SK-N-SH (cell line): Measurements from ENCODE around the gene ASB9.

Experiments
- ELF1 ChIP-seq: IDR thresholded peaks from 2 replicates; pipeline ENCODE4 v1.4.0; 2012
- EP300 ChIP-seq, 2 experiments: IDR thresholded peaks; 2 replicates each; pipeline versions ENCODE4 v1.4.0 to v1.6.1; 2012; ENCODE audit warnings: borderline replicate concordance in 1 of 2, low read depth in 1 of 2, low read length in 1 of 2
- FOXM1 ChIP-seq: IDR thresholded peaks from 2 replicates; pipeline ENCODE4 v1.4.0; 2012; ENCODE audit warnings: low read depth, mild to moderate bottlenecking
- MXI1 ChIP-seq: IDR thresholded peaks from 2 replicates; pipeline ENCODE4 v1.6.1; 2012; ENCODE audit warnings: mild to moderate bottlenecking, low read depth, low read length, improper control_type of control experiment
- RAD21 ChIP-seq: IDR thresholded peaks from 2 replicates; pipeline ENCODE4 v1.6.1; 2012; ENCODE audit warnings: mild to moderate bottlenecking, low read length
- RFX5 ChIP-seq: IDR thresholded peaks from 2 replicates; pipeline ENCODE4 v1.6.1; 2012; ENCODE audit warnings: mild to moderate bottlenecking, improper control_type of control experiment, low read length
- YY1 ChIP-seq: IDR thresholded peaks from 2 replicates; pipeline ENCODE4 v1.4.0; 2012; ENCODE audit warnings: low read depth, mild to moderate bottlenecking
- TF ChIP-seq, protein P1 (sequence below): fragments of 200-600 bp; sonication (generic); IDR thresholded peaks from 2 replicates; pipeline ENCODE4 v1.6.1; 2017; ENCODE audit warnings: antibody characterized with exemption, mild to moderate bottlenecking, moderate library complexity
- TF ChIP-seq, protein P2 (sequence below): IDR thresholded peaks from 2 replicates; pipeline ENCODE4 v1.4.0; 2012; ENCODE audit warnings: low read depth

DNA sequence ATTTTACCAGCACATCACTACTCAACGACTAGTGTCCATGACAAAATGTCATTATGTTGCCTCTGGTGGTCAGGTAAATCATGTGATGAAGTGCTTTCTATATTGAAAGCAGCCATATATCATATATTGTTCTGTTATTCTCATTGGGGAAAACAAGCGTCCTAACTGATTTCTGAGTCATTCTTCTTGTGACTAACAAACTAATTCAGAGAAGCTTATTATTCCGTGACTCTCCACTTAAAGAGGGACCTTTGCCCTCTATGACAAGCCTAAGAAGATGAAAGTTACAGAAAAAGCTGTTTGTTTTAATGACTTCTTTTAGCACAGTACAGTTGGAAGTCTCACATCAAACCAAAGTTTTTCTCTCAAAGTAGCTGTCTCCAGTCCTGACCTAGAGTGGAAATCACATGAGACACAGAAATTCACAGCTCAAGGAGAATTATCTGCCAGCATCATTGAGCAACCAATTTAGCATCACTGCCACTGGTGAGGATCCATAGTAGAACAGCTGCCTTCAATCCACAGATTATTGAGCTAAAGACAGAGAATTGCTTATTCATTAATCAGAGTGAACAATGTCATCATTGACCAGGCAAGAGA, 36.4 kb downstream of the ASB9 start:
- TF ChIP-seq, protein P1, sequence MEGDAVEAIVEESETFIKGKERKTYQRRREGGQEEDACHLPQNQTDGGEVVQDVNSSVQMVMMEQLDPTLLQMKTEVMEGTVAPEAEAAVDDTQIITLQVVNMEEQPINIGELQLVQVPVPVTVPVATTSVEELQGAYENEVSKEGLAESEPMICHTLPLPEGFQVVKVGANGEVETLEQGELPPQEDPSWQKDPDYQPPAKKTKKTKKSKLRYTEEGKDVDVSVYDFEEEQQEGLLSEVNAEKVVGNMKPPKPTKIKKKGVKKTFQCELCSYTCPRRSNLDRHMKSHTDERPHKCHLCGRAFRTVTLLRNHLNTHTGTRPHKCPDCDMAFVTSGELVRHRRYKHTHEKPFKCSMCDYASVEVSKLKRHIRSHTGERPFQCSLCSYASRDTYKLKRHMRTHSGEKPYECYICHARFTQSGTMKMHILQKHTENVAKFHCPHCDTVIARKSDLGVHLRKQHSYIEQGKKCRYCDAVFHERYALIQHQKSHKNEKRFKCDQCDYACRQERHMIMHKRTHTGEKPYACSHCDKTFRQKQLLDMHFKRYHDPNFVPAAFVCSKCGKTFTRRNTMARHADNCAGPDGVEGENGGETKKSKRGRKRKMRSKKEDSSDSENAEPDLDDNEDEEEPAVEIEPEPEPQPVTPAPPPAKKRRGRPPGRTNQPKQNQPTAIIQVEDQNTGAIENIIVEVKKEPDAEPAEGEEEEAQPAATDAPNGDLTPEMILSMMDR = no peak
- TF ChIP-seq, protein P2, sequence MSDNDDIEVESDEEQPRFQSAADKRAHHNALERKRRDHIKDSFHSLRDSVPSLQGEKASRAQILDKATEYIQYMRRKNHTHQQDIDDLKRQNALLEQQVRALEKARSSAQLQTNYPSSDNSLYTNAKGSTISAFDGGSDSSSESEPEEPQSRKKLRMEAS = no peak
- TF ChIP-seq RFX5 = no peak
- no peak for TF ChIP-seq EP300 (IDR thresholded peaks at IDR 0.05; ENCODE audit: borderline replicate concordance in 1 of 2, low read depth in 1 of 2, low read length in 1 of 2)
- TF ChIP-seq MXI1 = no peak
- no peak for TF ChIP-seq ELF1
- TF ChIP-seq RAD21 = no peak
- TF ChIP-seq FOXM1 = no peak
- TF ChIP-seq YY1 = no peak
